GM12874 (cell line): ENCODE results near the gene ACTG1.

Experiments used
- CTCF ChIP-seq: IDR thresholded peaks from 2 replicates; pipeline ENCODE4 v1.5.1; 2011; ENCODE audit warnings: low read depth, mild to moderate bottlenecking, control low read depth, low read length, moderate library complexity; ENCODE audit not compliant: insufficient read depth

Gene ACTG1

GRCh38 chr17:81512562-81513371, at the start of gene ACTG1:
ACTG1 (minus strand) TSS chr17:81512799; CDS start chr17:81512354, 445 bp downstream.
- no peak for TF ChIP-seq CTCF

- no peak for TF ChIP-seq CTCF
Measured at GRCh38 chr17:81561494-81561885, 48.9 kb upstream of the ACTG1 start.

- TF ChIP-seq CTCF: no peak
Measured at GRCh38 chr17:81558941-81559806, 46.6 kb upstream of the ACTG1 start.

- TF ChIP-seq CTCF: no peak
Measured at GRCh38 chr17:81558115-81558468, 45.5 kb upstream of the ACTG1 start.

- TF ChIP-seq CTCF: no peak
Measured at GRCh38 chr17:81557276-81558114, 44.9 kb upstream of the ACTG1 start.

GRCh38 chr17:81556863-81557262, 44.3 kb upstream of the ACTG1 start:
- no peak for TF ChIP-seq CTCF

- no peak for TF ChIP-seq CTCF
Measured at GRCh38 chr17:81556175-81556691, 43.6 kb upstream of the ACTG1 start.
